ENCODE data around the gene ZNF511. TPM values are rescaled to one million over a fixed set of nuclear protein-coding genes. Genes with fewer than 3 reads are reported as not detected.

Gene ZNF511
- total RNA-seq, 4 donors from 2014 or later, result 29.3 to 44.8 (median 35.0) TPM

DNA sequence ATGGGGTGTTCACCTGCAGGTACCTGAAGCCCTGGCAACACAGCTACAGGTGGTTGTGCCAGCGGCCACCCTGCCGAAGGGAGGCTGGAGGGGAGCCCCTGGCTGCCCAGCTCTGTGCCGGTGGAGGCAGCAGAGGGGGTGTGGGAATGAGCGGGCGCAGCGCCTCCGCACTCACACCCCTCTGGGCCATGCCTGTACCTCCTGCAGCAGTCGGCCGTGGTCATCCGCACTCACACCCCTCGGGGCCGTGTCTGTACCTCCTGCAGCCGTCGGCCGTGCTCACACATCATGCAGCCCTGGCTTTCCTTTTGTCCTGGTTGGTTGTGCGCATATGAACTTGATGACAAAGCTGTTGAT is 1.7 kb downstream of the ZNF511 start:
- Histone ChIP-seq H3K27ac (no peak overlapping the region), H3K4me3 (no peak overlapping the region), H3K36me3 (peaks cover 0 to 37% (median 10%) of the 10 kb centered on the region in 3 donors), H3K9me3 (no peaks in the 10 kb centered on the region), H3K4me1 (peaks cover 0 to 40% (median 17%) of the 10 kb centered on the region in 4 donors), H3K27me3 (no peaks in the 10 kb centered on the region)
- TF ChIP-seq POLR2A (IDR thresholded peaks at IDR 0.05), result no peak
- TF ChIP-seq, protein P1, sequence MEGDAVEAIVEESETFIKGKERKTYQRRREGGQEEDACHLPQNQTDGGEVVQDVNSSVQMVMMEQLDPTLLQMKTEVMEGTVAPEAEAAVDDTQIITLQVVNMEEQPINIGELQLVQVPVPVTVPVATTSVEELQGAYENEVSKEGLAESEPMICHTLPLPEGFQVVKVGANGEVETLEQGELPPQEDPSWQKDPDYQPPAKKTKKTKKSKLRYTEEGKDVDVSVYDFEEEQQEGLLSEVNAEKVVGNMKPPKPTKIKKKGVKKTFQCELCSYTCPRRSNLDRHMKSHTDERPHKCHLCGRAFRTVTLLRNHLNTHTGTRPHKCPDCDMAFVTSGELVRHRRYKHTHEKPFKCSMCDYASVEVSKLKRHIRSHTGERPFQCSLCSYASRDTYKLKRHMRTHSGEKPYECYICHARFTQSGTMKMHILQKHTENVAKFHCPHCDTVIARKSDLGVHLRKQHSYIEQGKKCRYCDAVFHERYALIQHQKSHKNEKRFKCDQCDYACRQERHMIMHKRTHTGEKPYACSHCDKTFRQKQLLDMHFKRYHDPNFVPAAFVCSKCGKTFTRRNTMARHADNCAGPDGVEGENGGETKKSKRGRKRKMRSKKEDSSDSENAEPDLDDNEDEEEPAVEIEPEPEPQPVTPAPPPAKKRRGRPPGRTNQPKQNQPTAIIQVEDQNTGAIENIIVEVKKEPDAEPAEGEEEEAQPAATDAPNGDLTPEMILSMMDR (IDR thresholded peaks at IDR 0.05), result no peak
- TF ChIP-seq EP300 (IDR thresholded peaks at IDR 0.05), result no peak
- 94 to 98% methylated on average over 13 to 14 of the region's 16 CpGs for WGBS, 2 donors
- DNase-seq (ENCODE audit: low spot score in 2 of 2), result no peak

DNA sequence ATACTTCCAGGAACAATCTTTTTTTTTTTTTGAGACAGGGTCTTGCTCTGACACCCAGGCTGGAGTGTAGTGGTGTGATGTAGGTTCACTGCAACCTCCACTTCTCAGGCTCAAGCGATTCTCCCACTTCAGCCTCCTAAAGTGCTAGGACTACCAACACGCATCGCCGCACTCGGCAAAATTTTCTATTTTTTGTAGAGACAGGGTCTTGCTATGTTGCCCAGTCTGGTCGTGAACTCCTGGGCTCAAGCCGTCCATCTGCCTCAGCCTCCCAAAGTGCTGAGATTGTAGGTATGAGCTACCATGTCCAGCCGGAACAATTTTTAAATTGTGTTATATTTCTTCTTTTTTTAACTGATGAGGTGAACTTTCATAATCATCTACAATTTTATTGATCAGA is 2.1 kb downstream of the ZNF511 start:
- peaks cover 0 to 35% (median 16%) of the 10 kb centered on the region in 4 donors for H3K4me1 ChIP-seq
- 93 to 97% methylated on average over 8 of the region's 8 CpGs for WGBS, 2 donors
- DNase-seq (ENCODE audit: low spot score in 2 of 2), result no peak
- no peak overlapping the region for H3K27ac ChIP-seq
- H3K27me3 ChIP-seq, result no peaks in the 10 kb centered on the region
- peaks cover 0 to 37% (median 10%) of the 10 kb centered on the region in 3 donors for H3K36me3 ChIP-seq
- TF ChIP-seq, protein P1 (IDR thresholded peaks at IDR 0.05), result no peak
- no peak for TF ChIP-seq POLR2A (IDR thresholded peaks at IDR 0.05)
- no peak for TF ChIP-seq EP300 (IDR thresholded peaks at IDR 0.05)
- H3K4me3 ChIP-seq, result no peak overlapping the region
- no peaks in the 10 kb centered on the region for H3K9me3 ChIP-seq

DNA sequence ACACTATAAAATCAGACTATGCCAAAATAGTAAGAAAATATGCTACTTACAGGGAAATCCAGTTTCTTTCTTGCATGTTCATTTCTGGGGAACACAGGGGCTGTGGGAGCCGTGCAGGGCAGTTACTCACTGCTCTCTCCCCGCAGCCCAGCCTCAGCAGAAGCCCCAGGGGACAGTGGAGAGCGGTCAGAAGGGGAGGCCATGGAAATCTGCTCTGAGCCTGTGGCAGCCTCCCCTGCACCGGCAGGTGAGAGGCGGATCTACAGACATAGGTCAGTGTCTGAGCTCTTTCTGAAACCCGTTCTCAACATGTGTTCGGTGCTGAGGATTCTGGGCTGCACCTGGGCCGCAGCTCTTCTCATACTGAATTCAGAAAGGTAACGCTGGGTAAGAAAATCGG is 2.9 kb downstream of the ZNF511 start:
- H3K9me3 ChIP-seq, result no peaks in the 10 kb centered on the region
- peaks cover 0 to 28% (median 13%) of the 10 kb centered on the region in 4 donors for H3K4me1 ChIP-seq
- H3K27me3 ChIP-seq, result no peaks in the 10 kb centered on the region
- WGBS, 2 donors, result 84% methylated on average over 10 of the region's 10 CpGs
- H3K27ac ChIP-seq, result no peak overlapping the region
- TF ChIP-seq, protein P1 (IDR thresholded peaks at IDR 0.05), result no peak
- TF ChIP-seq POLR2A (IDR thresholded peaks at IDR 0.05) (no peak), EP300 (IDR thresholded peaks at IDR 0.05) (no peak)
- H3K36me3 ChIP-seq, result peaks cover 0 to 37% (median 10%) of the 10 kb centered on the region in 3 donors
- H3K4me3 ChIP-seq, result no peak overlapping the region
- DNase-seq (ENCODE audit: low spot score in 2 of 2), result no peak

DNA sequence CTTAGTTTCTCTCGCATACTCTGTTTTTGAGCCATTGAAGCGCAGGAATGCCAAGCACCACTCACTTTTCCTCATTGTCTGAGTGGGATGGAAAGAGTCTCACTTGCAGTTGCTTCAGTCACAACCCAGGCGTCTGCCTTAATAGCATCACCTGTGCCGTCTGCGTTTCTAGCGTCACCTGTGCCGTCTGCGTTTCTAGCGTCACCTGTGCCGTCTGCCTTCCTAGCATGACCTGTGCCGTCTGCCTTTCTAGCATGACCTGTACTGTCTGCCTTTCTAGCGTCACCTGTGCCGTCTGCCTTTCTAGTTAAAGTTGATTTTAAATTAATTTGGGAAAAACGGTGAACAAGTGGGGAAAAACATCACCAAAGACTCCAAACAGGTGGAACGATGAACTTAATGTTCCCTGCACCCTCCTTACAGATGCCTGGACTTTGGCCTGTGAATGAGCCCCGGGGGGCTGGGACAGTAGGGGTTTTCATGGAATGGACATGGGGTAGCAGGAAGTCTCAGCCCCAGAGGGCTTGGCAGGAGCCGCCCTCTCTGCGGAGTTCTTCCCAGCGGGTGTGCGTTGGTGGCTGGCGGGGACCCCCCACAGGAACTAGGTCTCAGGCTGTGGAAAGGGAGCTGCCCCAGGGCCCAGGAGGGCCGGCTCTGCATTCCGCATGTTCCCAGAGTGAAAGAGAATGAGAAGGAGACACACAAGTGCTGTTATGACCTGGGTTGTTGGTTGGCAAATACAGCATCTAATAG is 3.5 kb downstream of the ZNF511 start:
- no peak overlapping the region for H3K4me3 ChIP-seq
- no peak for DNase-seq (ENCODE audit: low spot score in 2 of 2)
- H3K27ac ChIP-seq, result no peak overlapping the region
- H3K4me1 ChIP-seq, result peaks cover 0 to 21% (median 7%) of the 10 kb centered on the region in 4 donors
- WGBS, 2 donors, result 87 to 92% methylated on average over 22 to 23 of the region's 23 CpGs
- TF ChIP-seq, protein P1 (IDR thresholded peaks at IDR 0.05), result no peak
- TF ChIP-seq POLR2A (IDR thresholded peaks at IDR 0.05) (no peak), EP300 (IDR thresholded peaks at IDR 0.05) (no peak)
- H3K9me3 ChIP-seq, result no peaks in the 10 kb centered on the region
- H3K36me3 ChIP-seq, result peaks cover 0 to 37% (median 10%) of the 10 kb centered on the region in 3 donors
- H3K27me3 ChIP-seq, result no peaks in the 10 kb centered on the region

DNA sequence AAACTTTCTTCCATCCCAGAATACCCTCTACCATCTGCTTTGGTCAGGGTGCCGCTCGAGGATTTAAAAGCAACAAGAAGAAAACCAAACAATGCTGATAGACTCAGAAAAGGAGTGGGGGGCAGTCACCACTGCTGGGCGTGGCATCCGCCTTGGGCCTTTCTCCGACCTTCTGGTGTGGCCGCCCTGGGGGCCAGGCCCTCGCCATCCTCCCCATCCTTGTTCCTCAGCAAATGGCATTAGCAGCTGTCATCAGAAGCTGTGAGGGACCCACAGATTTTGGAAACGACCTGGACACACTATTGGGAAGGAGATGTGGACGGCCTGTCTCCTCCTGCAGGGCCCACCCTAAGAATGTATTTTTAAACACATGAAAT is 4.0 kb downstream of the ZNF511 start:
- Histone ChIP-seq H3K36me3 (peaks cover 0 to 37% (median 10%) of the 10 kb centered on the region in 3 donors), H3K27ac (no peak overlapping the region), H3K4me3 (no peak overlapping the region), H3K9me3 (no peaks in the 10 kb centered on the region), H3K4me1 (peaks cover 0 to 16% (median 1%) of the 10 kb centered on the region in 4 donors), H3K27me3 (no peaks in the 10 kb centered on the region)
- DNase-seq (ENCODE audit: low spot score in 2 of 2), result no peak
- WGBS, 2 donors, result 88 to 93% methylated on average over 9 of the region's 9 CpGs
- TF ChIP-seq, protein P1 (IDR thresholded peaks at IDR 0.05), result no peak
- TF ChIP-seq POLR2A (IDR thresholded peaks at IDR 0.05) (no peak), EP300 (IDR thresholded peaks at IDR 0.05) (no peak)

Measured in tibial nerve (tissue), 4 donors.